Retinal pigment epithelial cell (primary cell): ENCODE data around the gene ITGAV.

ENCODE experiments used
- DNase-seq: peaks from one replicate; pipeline ENCODE4 v3.0.0-alpha.2; 2010; ENCODE audit warnings: low read depth
- H3K4me3 ChIP-seq: 2 replicates; pipeline ENCODE4 v1.5.1; 2011; ENCODE audit warnings: mild to moderate bottlenecking, low read length, control low read depth, moderate library complexity
- CTCF ChIP-seq: conservative IDR thresholded peaks from 2 replicates; pipeline ENCODE4 v1.5.1; 2011; ENCODE audit warnings: low read depth, low read length, control low read depth, inconsistent platforms

ITGAV gene

GRCh38 chr2:186709529-186710450 is 119.9 kb downstream of the ITGAV start:
- TF ChIP-seq CTCF = no peak
- no peak for DNase-seq
- no peak overlapping the region for H3K4me3 ChIP-seq

GRCh38 chr2:186713691-186714090 is 123.8 kb downstream of the ITGAV start:
- no peak for TF ChIP-seq CTCF
- no peak for DNase-seq

GRCh38 chr2:186714611-186715010 is 124.8 kb downstream of the ITGAV start:
- H3K4me3 ChIP-seq = no peak overlapping the region
- no peak for TF ChIP-seq CTCF
- DNase-seq = no peak

More at GRCh38 chr2:186713691-186714090, 123.8 kb downstream of the ITGAV start:
- H3K4me3 ChIP-seq = no peak overlapping the region

GRCh38 chr2:186716004-186716403 is 126.1 kb downstream of the ITGAV start:
- no peak overlapping the region for H3K4me3 ChIP-seq
- TF ChIP-seq CTCF = no peak
- no peak for DNase-seq

- no peak overlapping the region for H3K4me3 ChIP-seq
- DNase-seq = no peak
- no peak for TF ChIP-seq CTCF
These were observed 127.0 kb downstream of the ITGAV start for GRCh38 chr2:186716899-186717298.

GRCh38 chr2:186717320-186718007 is 127.6 kb downstream of the ITGAV start:
- no peak overlapping the region for H3K4me3 ChIP-seq

More at GRCh38 chr2:186717320-186718007, 127.6 kb downstream of the ITGAV start:
- no peak for TF ChIP-seq CTCF
- no peak for DNase-seq
